GM10266 (cell line): ENCODE results near the gene SMCO4.
"Not testable (repeated sequence)": the region's sequence is repeated elsewhere in the genome, so short reads cannot be mapped to it uniquely, and the experiment has no call there.

Experiments used
- DNase-seq: peaks from one replicate; pipeline ENCODE4 v3.0.0; 2012; ENCODE audit errors: extremely low spot score
- CTCF ChIP-seq: IDR thresholded peaks from 2 replicates; pipeline ENCODE4 v1.5.1; 2012; ENCODE audit warnings: mild to moderate bottlenecking, low read depth; ENCODE audit not compliant: control insufficient read depth, insufficient read depth; ENCODE audit errors: missing control alignments

SMCO4 gene, protein sequence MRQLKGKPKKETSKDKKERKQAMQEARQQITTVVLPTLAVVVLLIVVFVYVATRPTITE

DNA sequence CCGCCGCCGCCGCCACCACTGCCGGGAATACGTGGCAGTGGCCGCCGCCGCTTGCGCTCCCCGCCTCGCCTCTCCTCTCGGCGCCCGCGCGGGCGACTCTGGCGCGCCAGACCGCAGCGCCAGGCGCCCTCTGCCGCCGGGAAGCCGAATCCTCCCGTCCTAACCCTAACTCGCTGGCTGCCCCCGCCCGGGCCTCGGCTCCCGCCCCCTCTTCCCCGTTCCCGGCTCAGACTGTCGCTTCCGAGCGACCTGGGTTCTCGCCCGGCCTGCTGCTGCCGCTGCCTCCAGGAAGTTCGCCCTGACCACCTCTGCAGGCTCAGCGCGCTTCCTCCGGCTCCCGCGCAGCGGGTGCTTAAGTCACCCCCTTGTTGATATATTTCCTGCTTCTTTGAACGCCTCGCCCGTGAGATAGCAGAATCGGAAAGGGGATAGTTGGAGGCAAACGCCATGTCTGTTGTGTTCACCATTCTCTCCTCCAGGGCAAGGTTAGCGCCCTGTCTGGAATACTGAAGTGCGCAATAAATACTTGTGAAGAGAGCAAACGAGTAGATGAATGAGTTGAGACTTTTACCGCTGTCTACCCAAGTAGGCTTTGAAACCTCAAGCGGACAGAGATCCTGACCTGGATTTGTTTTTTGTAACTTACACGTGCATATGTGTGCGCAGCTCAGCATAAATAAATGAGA lies at the start of gene SMCO4:
Gene SMCO4 (minus strand): TSS at position 100 of the 686 bp plus-strand sequence. CDS start 64,202 bp downstream, outside the sequence.
- peak; percentile 88 for DNase-seq
- TF ChIP-seq CTCF, result peak; percentile 85

DNA sequence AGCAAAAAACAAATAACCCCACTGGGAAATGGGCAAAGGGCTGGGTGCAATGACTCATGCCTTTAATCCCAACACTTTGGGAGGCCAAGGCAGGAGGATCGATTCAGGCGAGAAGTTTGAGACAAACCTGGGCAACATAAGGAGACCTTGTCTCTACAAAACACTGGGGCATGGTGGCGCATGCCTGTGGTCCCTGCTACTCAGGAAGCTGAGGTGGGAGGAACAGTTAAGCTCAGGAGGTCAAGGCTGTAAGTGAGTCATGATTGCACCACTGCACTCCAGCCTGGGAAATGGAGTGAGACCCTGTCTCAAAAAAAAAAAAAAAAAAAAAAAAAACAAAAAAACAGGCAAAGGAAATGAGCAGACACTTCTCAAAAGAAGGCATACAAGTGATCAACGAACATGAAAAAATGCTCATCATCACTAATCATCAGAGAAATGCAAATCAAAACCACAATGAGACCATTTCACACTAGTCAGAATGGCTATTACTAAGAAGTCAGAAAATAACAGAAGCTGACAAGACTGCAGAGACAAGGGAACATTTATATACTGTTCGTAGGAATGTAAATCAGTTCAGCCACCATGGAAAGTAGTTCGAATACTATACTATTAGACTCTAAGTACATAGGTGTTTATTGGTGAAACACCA lies 48.2 kb upstream of the SMCO4 start:
- no peak for TF ChIP-seq CTCF
- no peak for DNase-seq

DNA sequence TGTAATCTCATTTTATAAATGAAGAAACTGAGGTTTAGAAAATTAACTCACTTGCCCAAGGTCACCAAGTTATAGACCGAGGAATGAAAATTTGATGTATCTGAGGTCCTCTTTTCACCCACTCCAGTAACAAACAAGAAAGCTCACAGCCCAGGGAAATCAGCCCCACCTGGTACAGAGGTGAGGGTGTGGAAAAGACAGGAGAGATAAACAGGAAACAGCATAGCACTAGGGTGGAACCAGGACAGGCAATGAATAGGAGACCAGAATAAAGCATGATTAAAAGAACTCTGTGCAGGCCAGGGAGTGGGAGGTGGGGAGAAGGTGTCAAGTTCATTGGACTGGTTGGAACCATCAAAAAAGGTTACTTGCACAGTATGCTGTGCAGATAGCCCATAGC lies 46.2 kb upstream of the SMCO4 start:
- no peak for TF ChIP-seq CTCF
- DNase-seq, result no peak

DNA sequence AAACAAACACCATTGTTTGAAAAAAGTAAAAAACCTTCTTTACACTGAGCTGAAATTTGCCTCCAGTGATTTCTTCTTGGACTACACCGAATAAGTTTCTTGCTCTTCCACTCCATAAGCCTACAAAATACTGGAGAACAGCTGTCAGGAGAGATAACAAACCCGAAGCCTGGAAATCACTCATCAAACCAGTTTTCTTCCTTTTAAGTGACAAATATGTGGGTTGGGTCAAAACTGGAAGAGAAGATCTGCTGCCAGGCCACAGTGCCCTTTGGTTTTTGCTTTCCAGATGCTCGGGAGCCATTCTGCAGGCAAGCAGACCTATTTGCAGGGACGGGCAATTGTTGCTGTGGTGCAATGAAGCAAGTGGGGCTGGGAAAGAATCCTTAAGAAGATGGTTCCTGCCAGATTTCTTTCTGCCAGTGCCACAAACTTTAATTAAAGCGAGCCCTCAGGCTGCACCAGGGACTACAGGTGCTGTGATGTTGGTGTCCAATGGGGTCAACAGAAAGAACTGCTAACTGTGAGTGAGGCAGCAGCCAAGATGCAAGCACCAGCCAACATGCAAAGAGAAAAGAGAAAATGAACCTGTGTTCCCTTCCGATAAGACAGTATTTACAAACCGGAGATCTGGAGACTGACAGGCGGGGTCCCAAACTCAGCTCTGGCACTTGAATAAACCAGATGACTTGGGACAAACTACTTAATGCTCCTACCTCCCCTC lies 44.8 kb upstream of the SMCO4 start:
- no peak for TF ChIP-seq CTCF
- DNase-seq, result no peak

DNA sequence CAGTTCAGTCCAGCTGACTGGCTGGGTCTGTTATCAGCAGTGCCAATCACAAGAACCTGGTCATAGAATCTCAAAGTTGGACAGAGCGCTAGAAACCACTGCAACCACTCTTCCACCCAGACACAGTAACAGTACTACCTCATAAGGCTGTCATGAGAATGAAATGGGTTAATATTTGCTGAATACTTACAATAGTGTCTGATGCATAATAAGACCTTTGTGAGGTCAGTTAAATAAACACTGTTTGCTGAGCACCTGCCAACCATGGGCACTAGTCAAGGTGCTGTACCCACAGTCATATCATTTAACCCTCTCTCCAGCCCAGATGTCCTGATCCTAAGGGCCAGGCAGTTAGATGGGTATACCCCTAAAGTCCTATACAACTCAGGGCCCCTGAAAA lies 44.2 kb upstream of the SMCO4 start:
- DNase-seq, result not testable (repeated sequence)

DNA sequence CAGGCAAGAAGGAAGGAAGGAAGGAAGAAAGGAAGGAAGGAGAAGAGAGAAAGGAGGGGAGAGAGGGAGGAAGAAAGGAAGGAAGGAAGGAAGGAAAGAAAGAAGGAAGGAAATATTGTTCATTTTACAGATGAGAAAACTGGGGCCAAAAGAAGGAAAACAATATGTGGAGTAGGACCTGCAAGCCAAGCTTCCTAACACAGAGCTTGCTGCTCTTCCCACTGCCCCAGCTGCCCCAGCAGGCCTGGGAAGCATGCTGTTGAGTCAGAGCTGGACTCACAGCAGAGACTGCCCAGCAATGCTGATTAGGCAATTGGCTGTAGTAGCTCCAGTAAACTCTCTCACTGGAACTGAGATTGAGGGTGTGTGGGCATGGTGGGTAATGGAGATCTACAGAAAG lies 42.6 kb upstream of the SMCO4 start:
- no peak for DNase-seq
- no peak for TF ChIP-seq CTCF

DNA sequence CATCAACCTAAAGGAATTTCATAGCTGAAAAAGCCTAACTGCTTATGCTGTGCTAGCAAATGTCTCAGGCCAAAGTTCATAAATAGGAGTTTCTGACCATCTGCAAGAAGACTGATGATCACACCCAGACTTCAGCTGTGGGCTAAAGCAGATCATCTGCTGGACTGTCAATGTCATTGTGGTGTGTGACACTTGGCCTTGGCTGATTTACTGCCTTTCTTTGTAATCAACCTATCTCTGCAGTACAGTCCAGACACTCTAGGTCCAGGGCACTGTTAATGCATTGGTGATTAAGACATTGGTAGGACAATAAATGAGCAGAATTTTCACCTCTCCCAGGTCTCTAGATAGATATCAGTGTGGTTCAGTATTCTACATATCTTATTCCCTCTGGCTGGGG lies 40.3 kb upstream of the SMCO4 start:
- DNase-seq, result no peak
- TF ChIP-seq CTCF, result no peak
